A375 (cell line): ENCODE measurements around the gene C12orf50. TPM values are rescaled to one million over a fixed set of nuclear protein-coding genes. Genes with fewer than 3 reads are reported as not detected.

Experiments
- small RNA-seq: library from RNA; depleted of rRNA; stranded (forward); fragments of <200 nt; gene quantifications from one replicate; pipeline ENCODE3, GENCODE V24; 2014
- total RNA-seq: library from RNA; depleted of rRNA; stranded (reverse); fragments of >200 nt; shearing (Covaris generic); gene quantifications from 2 replicates; pipeline ENCODE4 v1.2.3, GENCODE V29; 2014; rRNA removed

The C12orf50 gene
- not detected in 2 replicates for total RNA-seq

GRCh38 chr12:88029093-88029665 lies at the start of gene C12orf50:
C12orf50 (minus strand) TSS chr12:88029401; CDS start chr12:88026962, 2,439 bp downstream.

Small RNA genes within 50 kb of the gene (small RNA-seq; reads per million reads assigned to genes)
- gene RNA5SP364: not detected

Other genes starting within 250 kb of the C12orf50 start
- 22.8 and 25.4 TPM in 2 replicates for gene CEP290, start 112.7 kb upstream of the C12orf50 start, total RNA-seq
- gene TMTC3, start 112.9 kb upstream of the C12orf50 start, total RNA-seq: 9.5 and 10.1 TPM in 2 replicates